ENCODE data around the gene FKBP4.

Gene FKBP4

GRCh38 chr12:2783936-2784600 lies 10.7 kb upstream of the FKBP4 start:
- DNase-seq (ENCODE audit: low read depth): peak; percentile 58

GRCh38 chr12:2785017-2785416 lies 9.8 kb upstream of the FKBP4 start:
- DNase-seq (ENCODE audit: low read depth): no peak

GRCh38 chr12:2791089-2791488 lies 3.7 kb upstream of the FKBP4 start:
- no peak for DNase-seq (ENCODE audit: low read depth)

- no peak for DNase-seq (ENCODE audit: low read depth)
Measured at GRCh38 chr12:2792671-2793500, 1.9 kb upstream of the FKBP4 start.

- DNase-seq (ENCODE audit: low read depth): no peak
Measured at GRCh38 chr12:2793561-2793960, 1.2 kb upstream of the FKBP4 start.

GRCh38 chr12:2794191-2794735 lies 507 bp upstream of the FKBP4 start:
- DNase-seq (ENCODE audit: low read depth): no peak

GRCh38 chr12:2795291-2796186 lies 769 bp downstream of the FKBP4 start:
- peak; percentile 69 for DNase-seq (ENCODE audit: low read depth)

GRCh38 chr12:2796187-2796666 lies 1.5 kb downstream of the FKBP4 start:
- DNase-seq (ENCODE audit: low read depth): no peak

GRCh38 chr12:2797721-2798418 lies 3.1 kb downstream of the FKBP4 start:
- peak; percentile 15 for DNase-seq (ENCODE audit: low read depth)

GRCh38 chr12:2800046-2800570 lies 5.3 kb downstream of the FKBP4 start:
- no peak for DNase-seq (ENCODE audit: low read depth)

- DNase-seq (ENCODE audit: low read depth): no peak
Measured at GRCh38 chr12:2801044-2801783, 6.4 kb downstream of the FKBP4 start.

- DNase-seq (ENCODE audit: low read depth): no peak
Measured at GRCh38 chr12:2803635-2804392, 9.0 kb downstream of the FKBP4 start.

- peak; percentile 28 for DNase-seq (ENCODE audit: low read depth)
Measured at GRCh38 chr12:2804393-2805142, 9.8 kb downstream of the FKBP4 start.

GRCh38 chr12:2805143-2805520 lies 10.4 kb downstream of the FKBP4 start:
- no peak for DNase-seq (ENCODE audit: low read depth)

- no peak for DNase-seq (ENCODE audit: low read depth)
Measured at GRCh38 chr12:2806700-2807099, 11.9 kb downstream of the FKBP4 start.

GRCh38 chr12:2811801-2812200 lies 17.0 kb downstream of the FKBP4 start:
- DNase-seq (ENCODE audit: low read depth): no peak

- peak; percentile 99 for DNase-seq (ENCODE audit: low read depth)
Measured at GRCh38 chr12:2812290-2813213, 17.8 kb downstream of the FKBP4 start, which contains the start of gene ITFG2. ITFG2 (plus strand) TSS chr12:2812668; CDS start chr12:2812761, 93 bp downstream.
